Brain microvascular endothelial cell (primary cell): ENCODE measurements around the gene B4GAT1.
"Not testable (repeated sequence)": the region's sequence is repeated elsewhere in the genome, so short reads cannot be mapped to it uniquely, and the experiment has no call there.

Source experiments
- DNase-seq: peaks from one replicate; pipeline ENCODE4 v3.0.0-alpha.2; 2020
- H3K27ac ChIP-seq: fragments of 250-450 bp; sonication (Bioruptor Pico); 2 replicates; pipeline ENCODE4 v1.5.1; 2020; ENCODE audit warnings: mild to moderate bottlenecking, moderate library complexity
- H3K27me3 ChIP-seq: fragments of 250-450 bp; sonication (Bioruptor Pico); replicated peaks from 2 replicates; pipeline ENCODE4 v1.5.1; 2020; ENCODE audit warnings: mild to moderate bottlenecking
- H3K36me3 ChIP-seq: fragments of 250-450 bp; sonication (Bioruptor Pico); replicated peaks from 2 replicates; pipeline ENCODE4 v1.5.1; 2020; ENCODE audit warnings: mild to moderate bottlenecking
- H3K4me3 ChIP-seq: 2 replicates; pipeline ENCODE4 v1.5.1; 2011; ENCODE audit warnings: low read depth, mild to moderate bottlenecking, control low read depth, low read length, moderate library complexity
- CTCF ChIP-seq: IDR thresholded peaks from 2 replicates; pipeline ENCODE4 v1.5.1; 2011; ENCODE audit warnings: low read depth, mild to moderate bottlenecking, moderate library complexity, low read length, control low read depth, inconsistent platforms; ENCODE audit errors: missing control alignments
- in situ Hi-C: cut with HindIII; loops from 2 replicates; pipeline ENCODE4 v1.10.0; 2017; ENCODE audit warnings: low sequenced_read_pairs, low pct_ligation_motif_present

Gene B4GAT1

GRCh38 chr11:66324664-66325063 lies 22.8 kb downstream of the B4GAT1 start:
- H3K27me3 ChIP-seq, result no peaks in the 10 kb centered on the region
- H3K27ac ChIP-seq, result peak overlapping the region; percentile 14
- H3K36me3 ChIP-seq, result no peaks in the 10 kb centered on the region
- DNase-seq, result no peak
- TF ChIP-seq CTCF, result no peak
- no peak overlapping the region for H3K4me3 ChIP-seq
- in situ Hi-C loops, result no loop called here

GRCh38 chr11:66323684-66324083 lies 23.7 kb downstream of the B4GAT1 start:
- no peak overlapping the region for H3K4me3 ChIP-seq
- H3K27me3 ChIP-seq, result no peaks in the 10 kb centered on the region
- in situ Hi-C loops, result no loop called here
- no peak for DNase-seq
- no peaks in the 10 kb centered on the region for H3K36me3 ChIP-seq
- H3K27ac ChIP-seq, result no peak overlapping the region
- TF ChIP-seq CTCF, result no peak

GRCh38 chr11:66322732-66323427 lies 24.5 kb downstream of the B4GAT1 start:
- no peaks in the 10 kb centered on the region for H3K27me3 ChIP-seq
- H3K4me3 ChIP-seq, result no peak overlapping the region
- no peak overlapping the region for H3K27ac ChIP-seq
- no peaks in the 10 kb centered on the region for H3K36me3 ChIP-seq
- no peak for TF ChIP-seq CTCF
- DNase-seq, result no peak
- in situ Hi-C loops, result no loop called here

- in situ Hi-C loops, result no loop called here
- H3K4me3 ChIP-seq, result no peak overlapping the region
- H3K36me3 ChIP-seq, result no peaks in the 10 kb centered on the region
- no peaks in the 10 kb centered on the region for H3K27me3 ChIP-seq
- no peak for TF ChIP-seq CTCF
- H3K27ac ChIP-seq, result no peak overlapping the region
- no peak for DNase-seq
Observed at GRCh38 chr11:66321606-66322005, 25.8 kb downstream of the B4GAT1 start.

GRCh38 chr11:66320748-66321147 lies 26.7 kb downstream of the B4GAT1 start:
- in situ Hi-C loops, H3K27ac ChIP-seq, H3K27me3 ChIP-seq, H3K4me3 ChIP-seq, H3K36me3 ChIP-seq, DNase-seq: not testable (repeated sequence)

GRCh38 chr11:66320289-66320688 lies 27.1 kb downstream of the B4GAT1 start:
- in situ Hi-C loops, DNase-seq: not testable (repeated sequence)

GRCh38 chr11:66318600-66318970 lies 28.8 kb downstream of the B4GAT1 start:
- Histone ChIP-seq H3K4me3 (no peak overlapping the region), H3K27me3 (no peaks in the 10 kb centered on the region), H3K27ac (peak overlapping the region; percentile 88), H3K36me3 (no peaks in the 10 kb centered on the region)
- DNase-seq, result no peak
- in situ Hi-C loops, result no loop called here
- TF ChIP-seq CTCF, result no peak

More at GRCh38 chr11:66320289-66320688, 27.1 kb downstream of the B4GAT1 start:
- not testable (repeated sequence) for H3K27ac ChIP-seq, H3K36me3 ChIP-seq, H3K4me3 ChIP-seq, H3K27me3 ChIP-seq
